Testis (tissue), 3 donors: ENCODE measurements around the gene POU4F2. TPM values are rescaled to one million over a fixed set of nuclear protein-coding genes. Genes with fewer than 3 reads are reported as not detected.
"Not testable (repeated sequence)": the region's sequence is repeated elsewhere in the genome, so short reads cannot be mapped to it uniquely, and the experiment has no call there.

Experiments
- DNase-seq: peaks from one replicate; pipeline ENCODE4 v3.0.0-alpha.2; 2019
- H3K27ac ChIP-seq, 2 donors: fragments of 200-600 bp; sonication (generic); one replicate each; pipeline ENCODE4 v1.5.1; 2019
- H3K27me3 ChIP-seq: fragments of 200-600 bp; sonication (generic); one replicate; pipeline ENCODE4 v1.5.1; 2019
- H3K36me3 ChIP-seq: fragments of 200-600 bp; sonication (generic); one replicate; pipeline ENCODE4 v1.5.1; 2017; ENCODE audit warnings: low read depth; ENCODE audit errors: missing control alignments
- H3K4me1 ChIP-seq: fragments of 200-600 bp; sonication (generic); one replicate; pipeline ENCODE4 v1.5.1; 2019
- H3K4me3 ChIP-seq, 2 donors: fragments of 200-600 bp; sonication (generic); one replicate each; pipeline ENCODE4 v1.5.1; 2017 to 2019
- H3K9me3 ChIP-seq: fragments of 200-600 bp; sonication (generic); one replicate; pipeline ENCODE4 v1.5.1; 2017
- CTCF ChIP-seq, 3 experiments: fragments of 450-650 bp in 2 of 3; fragments of 200-600 bp in 1 of 3; sonication (generic) in 1 of 3; IDR thresholded peaks; one replicate each; pipeline ENCODE4 v1.5.1; 2016 to 2019; ENCODE audit warnings: antibody characterized with exemption in 3 of 3, mild to moderate bottlenecking in 2 of 3, moderate library complexity in 1 of 3
- POLR2A ChIP-seq: fragments of 450-650 bp; IDR thresholded peaks from one replicate; pipeline ENCODE4 v1.6.1; 2017; ENCODE audit warnings: antibody characterized with exemption, mild to moderate bottlenecking, moderate library complexity
- WGBS, 2 donors: methylation state at CpG; one replicate each; pipeline ENCODE4 v1.1.5; 2018; 5-methylcytosine and 5-hydroxymethylcytosine counted together
- intact Hi-C: fragments of 100-400 bp; cut with DNase I; formaldehyde crosslinking; loops from one replicate; pipeline ENCODE4 v1.15.1; 2023; ENCODE audit warnings: low total_unique reads
- polyA plus RNA-seq: library from polyadenylated mRNA; stranded (reverse); fragments of 350-450 nt; fragmentation: Illumina TruSeq; extraction: RNeasy Lipid Tissue Mini Kit (QIAGEN cat#74804); gene quantifications from one replicate; pipeline ENCODE4 v1.2.3, GENCODE V29; 2014; ENCODE audit warnings: low read depth, low replicate concordance; ENCODE audit not compliant: insufficient read depth
- total RNA-seq, 2 donors: library from RNA; depleted of rRNA; stranded (reverse); fragments of >200 nt; gene quantifications; one replicate each; pipeline ENCODE4 v1.2.3, GENCODE V29; 2016

POU4F2 gene
- total and polyA plus RNA-seq, 3 donors from 2014 or later = 0.93 to 3.1 (median 1.9) TPM

GRCh38 chr4:146649232-146649631 is 10.5 kb downstream of the POU4F2 start:
- Histone ChIP-seq H3K4me3 (no peak overlapping the region), H3K4me1 (no peaks in the 10 kb centered on the region), H3K36me3 (no peaks in the 10 kb centered on the region), H3K27ac (no peak overlapping the region), H3K9me3 (no peaks in the 10 kb centered on the region), H3K27me3 (no peaks in the 10 kb centered on the region)
- no peak for TF ChIP-seq POLR2A
- DNase-seq = no peak
- WGBS, 2 donors = 20 to 27% methylated on average over 3 of the region's 3 CpGs
- intact Hi-C loops = no loop called here

GRCh38 chr4:146650034-146650433 is 11.3 kb downstream of the POU4F2 start:
- Histone ChIP-seq H3K4me1 (no peaks in the 10 kb centered on the region), H3K27me3 (no peaks in the 10 kb centered on the region), H3K9me3 (no peaks in the 10 kb centered on the region), H3K36me3 (no peaks in the 10 kb centered on the region), H3K27ac (no peak overlapping the region), H3K4me3 (no peak overlapping the region)
- intact Hi-C loops = no loop called here
- TF ChIP-seq CTCF (IDR thresholded peaks at IDR 0.05) (no peak), POLR2A (no peak)
- DNase-seq = no peak
- WGBS, 2 donors = 30 to 31% methylated on average over 4 of the region's 4 CpGs

- Histone ChIP-seq H3K27me3 (no peaks in the 10 kb centered on the region), H3K4me3 (peak overlapping the region; percentile 54 to 61), H3K36me3 (no peaks in the 10 kb centered on the region), H3K27ac (no peak overlapping the region), H3K4me1 (no peaks in the 10 kb centered on the region), H3K9me3 (no peaks in the 10 kb centered on the region)
- DNase-seq = peak; percentile 50
- WGBS, 2 donors = 0 to 1% methylated on average over 11 to 72 of the region's 72 CpGs
- intact Hi-C loops = no loop called here
- no peak for TF ChIP-seq CTCF (IDR thresholded peaks at IDR 0.05)
- TF ChIP-seq POLR2A = no peak
Observed at GRCh38 chr4:146654687-146655520, 16.2 kb downstream of the POU4F2 start.

- no peaks in the 10 kb centered on the region for H3K9me3 ChIP-seq
- 18 to 39% methylated on average over 4 to 9 of the region's 9 CpGs for WGBS, 2 donors
- H3K4me1 ChIP-seq = no peaks in the 10 kb centered on the region
- H3K4me3 ChIP-seq = peak overlapping the region; percentile 54 to 61
- no peaks in the 10 kb centered on the region for H3K36me3 ChIP-seq
- H3K27ac ChIP-seq = no peak overlapping the region
- TF ChIP-seq POLR2A = no peak
- TF ChIP-seq CTCF (IDR thresholded peaks at IDR 0.05) = no peak
- no peak for DNase-seq
- no peaks in the 10 kb centered on the region for H3K27me3 ChIP-seq
- intact Hi-C loops = no loop called here
Observed at GRCh38 chr4:146655521-146655856, 16.8 kb downstream of the POU4F2 start.

GRCh38 chr4:146661367-146661766 is 22.7 kb downstream of the POU4F2 start:
- H3K9me3 ChIP-seq = no peaks in the 10 kb centered on the region
- no peaks in the 10 kb centered on the region for H3K36me3 ChIP-seq
- TF ChIP-seq POLR2A = no peak
- TF ChIP-seq CTCF (IDR thresholded peaks at IDR 0.05) = no peak
- intact Hi-C loops = no loop called here
- H3K27ac ChIP-seq = no peak overlapping the region
- H3K4me3 ChIP-seq = no peak overlapping the region
- no peaks in the 10 kb centered on the region for H3K27me3 ChIP-seq
- no peak for DNase-seq
- H3K4me1 ChIP-seq = no peaks in the 10 kb centered on the region
- WGBS, 2 donors = 63 to 66% methylated on average over 4 of the region's 4 CpGs

- H3K4me1 ChIP-seq, H3K27ac ChIP-seq, H3K36me3 ChIP-seq, DNase-seq, H3K9me3 ChIP-seq, H3K4me3 ChIP-seq, H3K27me3 ChIP-seq, intact Hi-C loops: not testable (repeated sequence)
- WGBS, 2 donors = 52 to 59% methylated on average over 4 to 6 of the region's 6 CpGs
Observed at GRCh38 chr4:146663968-146664311, 25.2 kb downstream of the POU4F2 start.
